Activated T-cell treated with anti-CD3 and anti-CD28 coated beads for 48 hours (primary cell): ENCODE data around the gene NEU4.

Experiments used
- DNase-seq: peaks from one replicate; pipeline ENCODE4 v3.0.0-alpha.2; 2020; ENCODE audit warnings: low read depth

NEU4 gene

DNA sequence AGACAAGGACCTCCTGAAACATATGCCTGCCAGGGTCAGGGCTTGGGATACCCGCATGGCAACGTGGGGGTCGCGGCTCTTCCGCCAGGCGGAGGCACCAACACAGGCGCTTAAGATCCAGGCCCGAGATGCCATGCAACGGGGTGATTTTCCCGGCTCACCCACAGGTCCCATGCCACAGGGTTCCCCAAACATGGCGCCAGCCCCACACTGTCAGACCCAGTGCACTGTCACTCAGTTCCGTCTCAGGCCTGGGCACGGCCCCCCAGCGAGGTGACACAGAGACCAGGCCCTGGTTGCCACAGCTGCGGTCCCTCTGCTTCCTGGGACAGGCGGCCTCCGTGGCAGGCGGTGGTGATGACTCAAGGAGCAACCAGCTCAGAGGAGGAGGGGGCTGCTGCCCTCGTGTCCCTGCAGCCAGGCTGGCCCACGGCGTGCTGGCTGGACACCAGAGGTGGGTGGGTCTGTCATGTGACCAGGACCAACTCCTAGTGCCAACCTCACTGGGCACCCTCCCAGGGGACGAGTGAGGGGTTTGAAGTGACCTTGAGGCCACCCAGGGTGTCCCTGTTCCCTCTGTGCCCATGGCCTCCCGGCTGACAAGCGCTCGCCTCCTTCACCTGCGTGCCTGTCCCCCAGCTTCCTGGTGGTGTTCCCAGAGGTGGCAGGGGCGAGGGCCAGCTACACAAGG lies 44.8 kb downstream of the NEU4 start:
- no peak for DNase-seq

DNA sequence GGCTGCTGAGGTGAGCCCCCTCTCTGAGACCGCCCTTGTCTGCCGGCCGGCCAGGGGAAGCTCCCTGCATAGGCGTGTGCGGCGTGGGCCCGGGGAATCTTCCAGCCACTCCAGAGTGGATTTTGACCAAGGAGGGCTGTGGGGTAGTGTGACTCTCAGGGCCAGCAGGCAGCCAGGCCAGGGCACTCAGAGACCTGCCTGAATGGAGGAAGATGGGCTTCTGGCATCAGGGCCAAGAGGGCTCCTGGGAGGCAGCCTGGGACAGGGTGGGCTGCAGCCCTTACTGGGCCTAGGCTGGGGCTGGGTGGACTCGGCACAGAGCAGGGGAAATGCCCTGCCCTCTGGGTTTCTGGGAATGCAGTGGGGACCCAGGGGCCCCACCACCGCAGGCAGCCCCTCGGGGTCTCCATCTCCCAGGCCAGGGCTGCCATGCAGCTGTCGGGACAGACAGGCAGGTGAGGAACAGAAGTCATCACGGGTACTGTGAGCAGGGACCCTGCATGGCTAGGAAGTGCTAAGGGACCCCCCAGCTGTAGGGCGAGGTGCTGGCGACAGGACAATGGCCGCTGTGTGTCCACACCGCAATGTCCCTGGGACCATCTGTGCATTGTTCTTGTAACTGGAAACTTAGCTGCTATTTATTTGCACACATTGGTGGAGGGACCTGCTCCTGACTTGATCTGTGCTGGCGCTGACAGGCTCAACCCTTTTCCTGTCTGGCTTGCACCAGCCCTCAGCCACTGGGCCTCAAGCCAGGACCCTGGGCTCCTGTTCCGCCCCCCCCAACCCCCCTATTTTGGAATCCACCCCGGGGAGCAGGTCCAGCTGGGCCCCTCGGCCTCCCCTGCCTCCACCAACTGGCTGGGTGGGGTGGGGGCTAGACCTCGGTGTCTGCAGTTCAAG lies 45.6 kb downstream of the NEU4 start:
- DNase-seq = no peak

DNA sequence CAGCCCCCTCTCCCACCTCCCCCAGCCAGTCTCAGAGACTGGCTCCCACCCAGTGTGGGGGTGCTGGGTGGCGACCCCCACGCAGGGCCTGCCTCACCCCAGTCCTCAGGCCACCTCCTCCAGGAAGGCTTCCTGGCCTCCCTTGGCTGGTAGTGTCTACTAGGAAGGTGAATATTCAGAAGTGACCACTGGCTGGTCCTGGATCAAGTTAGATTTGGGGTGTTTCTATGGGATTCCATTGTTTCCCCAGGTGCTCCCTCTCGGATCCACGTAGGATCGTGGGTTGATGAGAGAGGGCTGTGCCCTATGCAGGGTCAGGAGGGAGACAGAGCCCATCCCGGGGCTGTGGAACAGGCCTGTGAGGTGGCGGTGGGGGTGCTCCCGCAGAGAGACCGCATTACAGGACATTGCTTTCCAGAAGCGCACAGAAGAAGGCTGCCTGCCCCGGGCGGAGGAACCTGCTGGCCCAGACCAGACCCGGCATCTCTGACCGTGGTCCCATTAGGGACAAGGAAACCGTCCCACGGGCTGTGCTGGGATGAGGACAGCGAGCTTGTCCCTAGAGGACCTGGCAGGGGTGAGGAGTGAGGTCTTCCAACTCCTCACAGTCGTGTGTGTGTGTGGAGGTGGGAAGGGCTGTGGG lies 46.4 kb downstream of the NEU4 start:
- DNase-seq = no peak

DNA sequence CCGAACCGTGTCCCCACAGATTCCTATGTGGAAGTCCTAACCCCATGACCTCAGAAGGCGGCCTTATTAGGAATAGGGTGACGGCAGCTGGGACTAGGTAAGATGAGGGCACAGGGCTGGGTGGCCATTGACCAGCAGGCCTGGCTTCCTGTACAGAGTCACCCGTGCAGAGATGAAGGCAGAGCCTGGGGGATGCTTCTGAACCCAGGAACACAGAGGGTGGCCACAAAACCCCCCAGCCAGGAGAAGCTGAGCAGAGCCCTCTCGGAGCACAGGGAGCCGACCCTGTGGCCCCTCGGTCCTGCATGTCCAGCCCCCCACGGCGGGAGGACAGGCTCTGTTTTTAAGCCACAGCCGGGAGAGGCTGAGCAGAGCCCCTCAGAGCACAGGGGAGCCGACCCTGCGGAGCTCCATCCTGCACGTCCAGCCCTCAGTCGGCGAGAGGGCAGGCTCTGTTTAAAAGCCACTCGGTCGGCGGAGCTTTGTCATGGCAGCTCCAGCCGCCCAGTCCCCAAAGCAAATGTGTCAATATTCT lies 47.0 kb downstream of the NEU4 start:
- no peak for DNase-seq

DNA sequence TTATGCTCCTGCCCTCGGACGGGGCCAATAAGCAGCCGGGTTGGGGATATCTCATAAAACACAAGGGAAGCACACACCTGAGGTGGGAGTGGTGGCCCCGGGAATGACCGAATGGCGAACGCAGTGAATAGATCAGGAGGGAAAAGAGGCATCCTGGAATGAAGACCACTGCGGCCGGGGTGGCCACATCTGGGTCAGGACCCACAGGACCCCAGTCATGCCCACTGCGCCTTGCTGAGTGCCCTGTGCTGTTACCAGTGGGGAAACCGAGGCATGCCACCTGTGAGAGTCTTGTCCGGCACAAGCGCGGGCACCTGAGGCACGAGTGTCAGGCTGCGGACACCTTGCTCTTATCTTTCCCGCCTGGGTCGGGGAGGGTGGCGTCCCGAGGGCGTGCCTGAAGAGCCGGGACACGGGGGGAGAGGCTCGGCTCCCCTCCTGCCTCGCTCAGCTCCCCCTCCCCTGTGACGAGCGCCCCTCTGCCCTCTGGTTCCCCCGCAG lies 48.1 kb downstream of the NEU4 start:
- DNase-seq = no peak

DNA sequence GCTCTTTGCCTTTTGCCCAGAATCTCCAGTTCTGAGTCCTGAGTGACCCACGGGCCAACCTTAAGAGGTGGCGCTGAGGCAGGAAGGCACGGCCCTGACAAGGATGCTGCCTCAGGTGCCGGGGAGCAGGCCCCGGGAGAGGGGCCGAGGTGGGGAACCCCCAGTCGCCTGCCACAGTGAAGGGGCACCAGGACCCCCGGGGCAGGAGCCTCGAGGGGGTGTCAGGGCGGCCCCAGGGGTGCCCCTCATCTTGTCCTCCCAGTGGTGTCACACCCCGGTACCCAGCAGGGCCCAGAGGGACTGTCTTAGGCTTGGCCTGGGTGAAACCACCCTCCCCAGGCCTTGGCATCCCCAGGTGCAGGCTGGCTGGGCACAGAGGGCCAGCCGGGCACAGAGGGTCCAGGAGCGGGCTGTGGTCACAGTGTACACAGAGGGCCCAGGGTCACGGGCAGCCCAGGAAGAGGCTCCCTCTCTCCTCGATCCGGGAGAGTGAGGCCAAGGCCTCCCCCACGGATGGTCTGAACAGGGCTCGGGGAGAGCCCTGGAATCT lies 48.7 kb downstream of the NEU4 start:
- DNase-seq = no peak

DNA sequence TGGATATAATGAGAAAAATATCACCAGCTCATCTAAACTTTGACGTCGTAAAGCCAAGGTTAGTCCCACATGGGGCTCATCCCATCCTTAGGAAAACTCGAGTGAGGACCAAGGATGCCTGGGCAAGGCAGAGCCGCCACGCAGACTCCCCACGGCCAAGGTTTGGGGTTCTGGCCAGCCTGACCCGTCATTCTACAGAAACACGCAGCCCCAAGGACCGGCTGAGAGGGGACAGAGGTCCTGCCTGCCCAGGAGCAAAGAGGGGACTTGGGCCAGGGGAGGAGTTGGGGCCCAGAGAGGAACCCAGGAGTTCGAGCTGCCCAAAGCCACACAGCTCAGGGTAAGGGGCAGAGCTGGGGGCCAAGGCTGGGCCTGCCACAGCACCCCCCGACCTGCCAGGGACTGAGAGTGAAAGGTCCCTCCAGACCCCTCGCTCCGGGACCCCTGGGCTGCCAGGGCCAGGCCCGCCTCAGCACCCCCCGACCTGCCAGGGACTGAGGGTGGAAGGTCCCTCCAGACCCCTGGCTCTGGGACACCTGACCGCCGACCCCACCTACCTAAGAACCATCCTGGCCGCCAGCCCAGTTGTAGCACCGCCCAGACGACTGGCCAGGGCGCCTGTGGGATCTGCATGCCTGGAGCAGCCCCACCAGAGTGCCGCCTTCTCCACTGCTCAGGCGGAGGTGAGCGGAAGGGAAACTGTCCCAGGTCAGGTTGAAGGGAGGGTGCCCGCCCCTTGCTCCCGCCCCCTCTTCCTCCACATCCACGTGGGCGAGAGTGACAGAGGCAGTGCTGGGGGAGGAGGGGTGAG lies 49.4 kb downstream of the NEU4 start, which contains the start of gene PDCD1:
Gene PDCD1 (minus strand): TSS at position 689 of the 811 bp plus-strand sequence. CDS start 56 bp downstream, at position 633.
- peak; percentile 67 for DNase-seq

DNA sequence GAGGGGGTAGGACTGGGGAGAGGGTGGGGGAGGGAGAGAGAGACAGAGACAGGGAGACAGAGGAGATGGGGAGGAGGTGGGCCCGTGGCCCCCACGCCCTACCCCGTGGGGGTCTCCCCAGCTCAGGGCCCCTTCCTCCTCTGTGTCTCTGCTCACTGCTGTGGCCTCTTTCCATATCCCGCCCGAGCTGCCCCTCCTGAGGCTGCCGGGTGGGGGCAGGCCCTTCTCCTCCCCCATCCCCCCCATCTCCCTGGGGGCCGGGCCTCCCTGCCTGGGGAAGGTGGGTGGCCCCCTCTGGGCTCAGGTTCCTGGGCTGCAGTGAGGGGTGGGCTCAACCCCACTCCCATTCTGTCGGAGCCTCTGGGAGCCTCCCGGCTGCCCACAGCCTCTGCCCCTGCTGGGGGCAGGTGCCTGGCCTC lies 50.0 kb downstream of the NEU4 start:
- DNase-seq = no peak

DNA sequence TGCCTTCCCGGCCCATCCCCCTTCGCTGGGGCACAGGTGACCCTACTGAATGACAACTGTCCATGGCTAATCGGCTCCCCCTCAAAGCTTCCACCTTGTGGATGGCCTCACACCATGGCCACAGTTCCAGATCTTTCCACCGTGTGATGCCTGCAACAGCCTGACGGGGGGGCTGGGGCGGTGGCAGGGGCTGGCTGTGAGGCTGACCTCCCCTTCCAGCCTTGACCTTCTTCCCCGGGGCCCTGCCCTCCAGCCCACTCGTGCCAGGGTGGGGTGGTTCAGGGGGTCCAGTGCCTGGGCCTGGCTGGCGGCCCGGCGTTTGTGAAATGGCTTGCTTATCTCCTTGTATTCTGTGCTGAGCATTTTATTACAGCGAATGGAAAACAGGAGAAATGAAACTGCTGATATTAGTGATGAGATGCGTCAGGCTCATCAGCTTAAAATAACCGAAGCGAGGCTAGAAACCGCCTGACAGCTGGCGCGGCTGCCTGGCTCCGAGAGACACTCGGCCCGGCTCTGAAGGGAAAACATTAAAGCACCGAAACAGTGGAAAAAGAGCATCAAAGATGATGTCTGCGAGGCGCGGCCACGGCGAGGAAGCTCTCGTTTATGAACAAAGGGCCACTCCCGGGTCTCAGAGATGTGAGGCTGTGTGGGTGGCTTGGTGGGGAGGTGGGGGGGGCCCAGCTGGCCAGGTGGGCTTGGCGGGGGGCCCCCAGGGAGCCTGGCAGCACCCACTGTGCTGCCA lies 50.6 kb downstream of the NEU4 start:
- peak; percentile 68 for DNase-seq

DNA sequence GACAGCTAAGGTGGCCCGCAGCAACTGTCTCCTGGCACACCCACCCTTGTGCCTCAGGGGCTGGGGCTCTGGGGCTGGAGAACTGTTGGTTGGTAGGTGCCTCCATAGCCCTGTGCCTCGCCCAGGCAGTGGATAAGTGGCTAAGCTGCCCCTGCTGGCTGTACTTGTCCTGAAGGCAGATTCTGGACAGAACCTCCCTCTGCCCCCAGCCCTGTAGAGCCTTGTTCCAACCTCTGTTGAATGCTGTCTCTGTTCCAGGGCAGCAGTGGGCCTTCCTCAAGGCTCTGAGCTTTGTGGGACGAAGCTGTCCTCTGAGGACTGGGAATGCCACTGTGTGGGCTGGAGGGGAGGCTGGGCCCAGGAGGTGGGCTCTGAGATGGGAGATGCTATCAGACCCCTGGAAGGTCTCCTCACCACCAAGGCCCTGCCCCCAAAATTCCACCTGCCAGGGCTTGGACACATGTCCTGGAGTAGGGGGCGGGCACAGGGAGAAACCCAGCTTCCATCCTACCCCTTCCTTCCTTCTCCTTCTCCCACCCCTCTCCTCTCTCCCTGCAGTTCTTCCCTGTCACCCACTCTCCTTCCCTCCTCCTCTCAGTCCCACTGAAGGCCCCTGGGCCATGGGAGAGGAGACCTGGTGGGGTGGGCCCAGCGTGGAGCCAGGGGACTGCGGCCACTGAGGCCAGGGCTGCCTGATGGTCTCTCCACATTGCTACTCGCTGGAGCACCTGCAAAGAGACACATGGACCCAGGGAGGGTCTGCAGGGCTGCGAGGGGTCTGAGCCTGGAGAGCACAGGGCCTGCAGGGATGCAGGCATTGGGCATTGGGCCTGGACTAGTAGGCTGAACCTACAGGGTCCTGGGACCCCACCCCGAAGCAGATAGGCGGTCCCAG lies 51.4 kb downstream of the NEU4 start:
- no peak for DNase-seq

DNA sequence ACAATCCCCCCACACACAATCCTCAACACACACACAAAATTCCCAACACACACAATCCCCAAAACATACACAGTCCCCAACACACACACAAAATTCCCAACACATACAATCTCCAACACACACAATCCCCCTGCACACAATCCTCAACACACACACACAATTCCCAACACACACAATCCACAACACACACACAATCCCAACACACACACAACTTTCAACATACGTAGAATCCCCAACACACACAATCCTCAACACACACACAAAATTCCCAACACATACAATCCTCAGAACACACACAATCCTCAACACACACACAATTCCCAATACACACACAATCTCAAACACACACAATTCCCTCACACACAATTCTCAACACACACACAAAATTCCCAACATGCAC lies 52.3 kb downstream of the NEU4 start:
- no peak for DNase-seq

DNA sequence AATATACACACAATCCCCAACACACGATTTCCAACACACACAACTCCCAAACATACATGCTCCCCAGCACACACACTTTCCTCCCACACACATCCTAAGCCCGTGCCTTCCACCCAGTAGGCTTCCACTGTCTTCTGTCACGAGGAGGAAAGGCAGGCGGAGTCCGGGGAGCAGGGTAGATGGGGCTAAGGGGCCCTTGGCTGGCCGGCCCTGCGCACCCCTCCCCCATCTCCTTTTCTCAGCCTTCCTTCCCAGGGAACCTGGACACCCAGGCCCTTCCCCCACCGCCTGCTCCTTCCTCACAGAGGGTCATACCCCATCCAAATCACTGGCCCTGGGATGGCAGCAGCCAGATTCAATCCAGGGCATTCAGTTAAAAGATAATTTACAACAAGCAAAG lies 53.1 kb downstream of the NEU4 start:
- no peak for DNase-seq

DNA sequence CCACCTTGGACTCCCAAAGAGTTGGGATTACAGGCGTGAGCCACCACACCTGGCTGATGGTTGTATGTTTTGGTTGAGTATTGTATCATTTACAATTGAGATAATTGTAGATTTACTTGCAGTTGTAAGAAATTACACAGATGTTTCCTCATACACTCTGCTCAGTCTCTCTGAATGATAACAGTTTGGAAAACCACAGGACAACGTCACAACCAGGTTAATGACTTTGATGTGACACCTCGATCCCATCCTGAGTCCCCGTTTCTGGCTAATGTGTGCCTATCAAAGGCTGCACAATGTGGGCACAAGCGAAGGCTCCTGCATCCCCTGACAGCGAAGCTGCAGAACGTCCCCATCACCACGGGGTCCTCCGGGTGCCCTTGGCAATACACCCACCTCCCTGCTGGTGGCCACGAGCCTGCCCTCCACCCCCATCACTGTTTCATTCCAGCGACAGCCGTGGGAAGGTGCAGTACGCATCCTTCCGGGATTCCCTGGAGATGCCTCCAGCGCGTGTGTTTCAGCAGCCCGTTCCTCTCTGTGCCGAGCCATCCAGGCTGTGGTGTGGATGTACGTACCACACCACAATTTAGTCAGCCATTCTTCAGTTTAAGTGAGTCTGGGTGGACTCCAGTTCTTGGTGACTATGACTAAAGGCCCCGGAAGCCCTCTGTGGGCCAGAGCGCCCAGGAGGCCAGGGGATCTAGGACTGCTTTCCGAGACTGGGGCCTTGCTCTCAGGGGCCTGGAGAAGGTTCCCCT lies 54.0 kb downstream of the NEU4 start:
- DNase-seq = no peak

DNA sequence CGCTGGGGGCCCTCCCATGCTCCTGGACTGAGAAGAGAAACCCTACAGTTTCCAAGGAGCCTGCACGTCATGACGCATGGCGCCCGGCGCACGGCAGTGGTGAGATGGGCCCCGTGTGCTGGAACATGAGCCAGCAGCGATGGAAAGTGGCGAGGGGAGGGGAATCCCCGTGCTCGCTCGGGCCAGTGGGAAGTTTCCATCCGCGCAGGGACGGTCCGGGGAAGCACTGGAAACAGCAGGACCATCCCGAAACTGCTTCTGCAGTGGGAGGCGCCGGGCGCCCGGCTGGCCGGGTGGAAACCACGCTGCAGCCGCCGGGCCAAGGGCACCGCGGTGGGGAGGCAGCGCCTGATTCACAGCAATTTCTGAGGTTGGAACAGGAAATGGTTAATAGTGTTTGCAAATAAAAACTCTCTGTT lies 54.6 kb downstream of the NEU4 start:
- peak; percentile 68 for DNase-seq

DNA sequence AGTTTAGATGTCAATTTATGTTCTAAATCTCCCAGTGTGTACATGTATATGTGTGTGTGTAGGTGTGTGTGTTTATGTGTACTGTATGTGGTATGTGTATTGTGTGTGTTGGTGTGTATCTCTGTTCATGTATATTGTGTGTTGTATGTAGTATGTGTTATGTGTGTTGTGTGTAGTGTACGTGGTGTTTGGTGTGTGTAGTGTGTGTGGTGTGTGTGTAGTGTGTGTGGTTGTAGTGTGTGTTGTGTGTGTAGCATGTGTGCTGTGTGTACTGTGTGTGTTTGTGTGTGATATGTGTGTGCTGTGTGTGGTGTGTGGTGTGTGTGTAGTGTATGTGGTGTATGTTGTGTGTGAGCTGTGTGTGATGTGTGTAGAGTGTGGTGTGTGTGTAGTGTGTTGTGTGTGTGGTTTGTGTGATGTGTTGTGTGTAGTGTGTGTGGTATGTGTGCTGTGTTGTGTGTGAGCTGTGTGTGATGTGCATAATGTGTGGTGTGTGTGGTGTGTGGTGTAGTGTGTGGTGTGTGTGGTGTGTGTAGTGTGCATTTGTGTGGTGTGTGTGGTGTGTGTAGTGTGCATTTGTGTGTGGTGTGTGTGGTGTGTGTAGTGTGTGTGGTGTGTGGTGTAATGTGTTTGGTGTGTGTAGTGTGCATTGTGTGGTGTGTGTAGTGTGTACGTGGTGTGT lies 55.3 kb downstream of the NEU4 start:
- no peak for DNase-seq

DNA sequence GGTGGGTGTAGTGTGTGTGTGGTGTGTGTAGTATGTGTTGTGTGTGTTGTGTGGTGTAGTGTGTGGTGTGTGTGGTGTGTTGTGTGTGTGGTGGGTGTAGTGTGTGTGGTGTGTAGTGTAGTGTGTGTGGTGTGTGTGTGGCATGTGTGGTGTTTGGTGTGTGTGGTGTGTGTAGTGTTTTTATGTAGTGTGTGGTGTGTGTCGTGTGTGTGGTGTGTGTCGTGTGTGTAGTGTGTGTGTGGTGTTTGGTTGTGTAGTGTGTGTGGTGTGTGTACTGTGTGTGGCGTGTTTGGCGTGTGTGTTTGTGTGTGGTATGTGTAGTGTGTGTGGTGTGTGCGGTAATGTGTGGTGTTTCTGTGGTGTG lies 55.8 kb downstream of the NEU4 start:
- DNase-seq = no peak

DNA sequence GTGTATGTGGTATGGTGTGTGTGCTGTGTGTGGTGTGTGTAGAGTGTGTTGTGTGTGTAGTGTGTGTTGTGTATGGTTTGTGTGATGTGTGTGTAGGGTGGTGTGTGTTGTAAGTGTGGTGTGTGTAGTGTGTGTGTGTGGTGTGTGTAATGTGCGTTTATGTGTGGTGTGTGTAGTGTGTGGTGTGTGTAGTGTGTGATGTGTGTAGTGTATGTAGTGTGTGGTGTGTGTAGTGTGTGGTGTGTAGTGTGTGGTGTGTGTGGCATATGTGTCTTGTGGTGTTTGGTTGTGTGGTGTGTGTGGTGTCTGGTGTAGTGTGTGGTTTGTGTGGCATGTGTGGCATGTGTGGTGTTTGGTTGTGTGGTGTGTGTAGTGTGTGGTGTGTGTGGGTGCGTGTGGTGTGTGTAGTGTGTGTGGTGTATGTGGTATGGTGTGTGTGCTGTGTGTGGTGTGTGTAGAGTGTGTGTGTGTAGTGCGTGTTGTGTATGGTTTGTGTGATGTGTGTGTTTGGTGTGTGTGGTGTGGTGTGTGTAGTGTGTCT lies 56.5 kb downstream of the NEU4 start:
- no peak for DNase-seq
